ENCODE data around the gene CNBP.

GRCh38 chr3:129197321-129197720 is 13.6 kb upstream of the CNBP start:
- TF ChIP-seq REST (IDR thresholded peaks at IDR 0.05; ENCODE audit: insufficient read depth in 1 of 2, low read depth in 2 of 2, low read length in 2 of 2) (no peak), POLR2AphosphoS5 (IDR thresholded peaks at IDR 0.05; ENCODE audit: low read depth, low read length) (no peak), SIN3A (IDR thresholded peaks at IDR 0.05; ENCODE audit: borderline replicate concordance, insufficient read depth, low read length) (no peak), TAF1 (IDR thresholded peaks at IDR 0.05; ENCODE audit: borderline replicate concordance, insufficient read depth, low read length) (no peak)

Measured in PFSK-1 (cell line).